HG03469 (cell line): ENCODE results near the gene CPZ.

ENCODE experiments used
- ATAC-seq: cut with Tn5 transposase; IDR thresholded peaks from one replicate; pipeline ENCODE4 v1.9.1; 2021; ENCODE audit warnings: mild to moderate bottlenecking, moderate library complexity, moderate number of reproducible peaks; ENCODE audit not compliant: unreplicated experiment

CPZ gene

GRCh38 chr4:8579526-8580320 lies 12.8 kb upstream of the CPZ start:
- no peak for ATAC-seq

- no peak for ATAC-seq
Measured at GRCh38 chr4:8580321-8581093, 12.1 kb upstream of the CPZ start, which contains the start of gene GPR78. Gene GPR78 (plus strand): TSS chr4:8580392. CDS start chr4:8580983, 591 bp downstream.

- ATAC-seq, result no peak
Measured at GRCh38 chr4:8581094-8581861, 11.3 kb upstream of the CPZ start.

GRCh38 chr4:8582016-8582415 lies 10.5 kb upstream of the CPZ start:
- no peak for ATAC-seq

- ATAC-seq, result no peak
Measured at GRCh38 chr4:8582436-8582835, 10.1 kb upstream of the CPZ start.

GRCh38 chr4:8582941-8583654 lies 9.5 kb upstream of the CPZ start:
- no peak for ATAC-seq

- no peak for ATAC-seq
Measured at GRCh38 chr4:8583655-8584025, 8.9 kb upstream of the CPZ start.

- ATAC-seq, result no peak
Measured at GRCh38 chr4:8585186-8585585, 7.4 kb upstream of the CPZ start.

- no peak for ATAC-seq
Measured at GRCh38 chr4:8585721-8586212, 6.8 kb upstream of the CPZ start.

- ATAC-seq, result no peak
Measured at GRCh38 chr4:8586246-8586645, 6.3 kb upstream of the CPZ start.

GRCh38 chr4:8586671-8587468 lies 5.7 kb upstream of the CPZ start:
- ATAC-seq, result no peak

- no peak for ATAC-seq
Measured at GRCh38 chr4:8587469-8588195, 4.9 kb upstream of the CPZ start.

- ATAC-seq, result no peak
Measured at GRCh38 chr4:8588196-8588470, 4.4 kb upstream of the CPZ start.

- ATAC-seq, result no peak
Measured at GRCh38 chr4:8589336-8589735, 3.2 kb upstream of the CPZ start.

- ATAC-seq, result no peak
Measured at GRCh38 chr4:8589823-8590545, 2.6 kb upstream of the CPZ start.

- ATAC-seq, result no peak
Measured at GRCh38 chr4:8590546-8590880, 2.1 kb upstream of the CPZ start.

GRCh38 chr4:8591114-8591513 lies 1.5 kb upstream of the CPZ start:
- no peak for ATAC-seq

GRCh38 chr4:8591626-8592365 lies 769 bp upstream of the CPZ start:
- no peak for ATAC-seq
